Astrocyte (in vitro differentiated cells and primary cell): ENCODE measurements around the gene LFNG. TPM values are rescaled to one million over a fixed set of nuclear protein-coding genes. Genes with fewer than 3 reads are reported as not detected.

Experiments used
- DNase-seq: peaks from one replicate; pipeline ENCODE4 v3.0.0-alpha.2; 2010; ENCODE audit warnings: low read depth
- FAIRE-seq: peaks from 2 replicates; lab custom pipeline; 2011; peaks lifted over from hg19 to GRCh38; lab: Jason Lieb, UNC
- H2AFZ ChIP-seq: 2 replicates; pipeline ENCODE4 v1.6.0; 2012; ENCODE audit warnings: low read depth, low read length, inconsistent platforms
- H3K27ac ChIP-seq: 2 replicates; pipeline ENCODE4 v1.5.1; 2011; ENCODE audit warnings: low read depth, low read length, inconsistent platforms
- H3K27me3 ChIP-seq: 2 replicates; pipeline ENCODE4 v1.6.0; 2011; ENCODE audit warnings: low read length, inconsistent platforms; ENCODE audit not compliant: insufficient read depth
- H3K36me3 ChIP-seq: 2 replicates; pipeline ENCODE4 v1.5.1; 2011; ENCODE audit warnings: low read length, inconsistent platforms; ENCODE audit not compliant: insufficient read depth
- H3K4me1 ChIP-seq: 2 replicates; pipeline ENCODE4 v1.5.1; 2011; ENCODE audit warnings: low read length, inconsistent platforms; ENCODE audit not compliant: insufficient read depth
- H3K4me2 ChIP-seq: 2 replicates; pipeline ENCODE4 v1.6.0; 2012; ENCODE audit warnings: low read length, inconsistent platforms
- H3K4me3 ChIP-seq: 2 replicates; pipeline ENCODE4 v1.5.1; 2011; ENCODE audit warnings: low read depth, mild to moderate bottlenecking, low read length, inconsistent platforms; ENCODE audit not compliant: insufficient read depth
- H3K79me2 ChIP-seq: 2 replicates; pipeline ENCODE4 v1.6.0; 2012; ENCODE audit warnings: mild to moderate bottlenecking, low read length, inconsistent platforms; ENCODE audit not compliant: insufficient read depth
- H3K9ac ChIP-seq: 2 replicates; pipeline ENCODE4 v1.6.0; 2012; ENCODE audit warnings: mild to moderate bottlenecking, low read length, inconsistent platforms
- H3K9me3 ChIP-seq: 2 replicates; pipeline ENCODE4 v1.5.1; 2012; ENCODE audit warnings: low read depth, mild to moderate bottlenecking, low read length, inconsistent platforms; ENCODE audit not compliant: insufficient read depth
- H4K20me1 ChIP-seq: 2 replicates; pipeline ENCODE4 v1.6.0; 2012; ENCODE audit warnings: low read length, inconsistent platforms; ENCODE audit not compliant: insufficient read depth
- H3K27ac Mint-ChIP-seq: one replicate; pipeline ENCODE4 v1.8.0; 2021; ENCODE audit warnings: mild to moderate bottlenecking, mixed read lengths; ENCODE audit not compliant: unreplicated experiment
- H3K27me3 Mint-ChIP-seq: one replicate; pipeline ENCODE4 v1.8.0; 2021; ENCODE audit warnings: low read depth, mixed read lengths; ENCODE audit not compliant: unreplicated experiment
- H3K36me3 Mint-ChIP-seq: one replicate; pipeline ENCODE4 v1.8.0; 2021; ENCODE audit warnings: low read depth, mixed read lengths; ENCODE audit not compliant: unreplicated experiment
- H3K4me1 Mint-ChIP-seq: one replicate; pipeline ENCODE4 v1.8.0; 2021; ENCODE audit warnings: low read depth, mixed read lengths; ENCODE audit not compliant: unreplicated experiment
- H3K4me3 Mint-ChIP-seq: one replicate; pipeline ENCODE4 v1.8.0; 2021; ENCODE audit warnings: mild to moderate bottlenecking, moderate library complexity, mixed read lengths; ENCODE audit not compliant: unreplicated experiment
- H3K9me3 Mint-ChIP-seq: one replicate; pipeline ENCODE4 v1.8.0; 2021; ENCODE audit warnings: mild to moderate bottlenecking, mixed read lengths; ENCODE audit not compliant: unreplicated experiment
- CTCF ChIP-seq: IDR thresholded peaks from 2 replicates; pipeline ENCODE4 v1.5.1; 2011; ENCODE audit warnings: low read depth, mild to moderate bottlenecking, inconsistent platforms, low read length, moderate library complexity; ENCODE audit not compliant: insufficient read depth
- EZH2 ChIP-seq: IDR thresholded peaks from 2 replicates; pipeline ENCODE4 v1.6.1; 2012; ENCODE audit warnings: mild to moderate bottlenecking, low read length, inconsistent platforms; ENCODE audit not compliant: insufficient read depth
- total RNA-seq: library from RNA; stranded (reverse); gene quantifications from 2 replicates; pipeline ENCODE4 v1.2.1, GENCODE V29; 2021

The LFNG gene
- total RNA-seq, 1 donor from 2014 or later = 58.6 TPM

- TF ChIP-seq CTCF (no peak), EZH2 (no peak)
- no peak overlapping the region for H3K4me3 ChIP-seq
- H3K79me2 ChIP-seq = no peaks in the 10 kb centered on the region
- no peak overlapping the region for H3K9ac ChIP-seq
- H3K9me3 ChIP-seq = no peaks in the 10 kb centered on the region
- H3K27ac ChIP-seq = no peak overlapping the region
- no peaks in the 10 kb centered on the region for H4K20me1 ChIP-seq
- H3K4me1 ChIP-seq = peaks cover 9% of the 10 kb centered on the region
- H3K4me3 Mint-ChIP-seq = no peak overlapping the region
- DNase-seq (no peak), FAIRE-seq (no peak)
- peaks cover 22% of the 10 kb centered on the region for H3K27me3 Mint-ChIP-seq
- no peak overlapping the region for H2AFZ ChIP-seq
- no peak overlapping the region for H3K27ac Mint-ChIP-seq
- no peaks in the 10 kb centered on the region for H3K36me3 Mint-ChIP-seq
- H3K9me3 Mint-ChIP-seq = no peaks in the 10 kb centered on the region
- H3K4me2 ChIP-seq = peak overlapping the region; percentile 8
- no peaks in the 10 kb centered on the region for H3K27me3 ChIP-seq
- peaks cover 3% of the 10 kb centered on the region for H3K4me1 Mint-ChIP-seq
- no peaks in the 10 kb centered on the region for H3K36me3 ChIP-seq
Observed at GRCh38 chr7:2503056-2503941, 16.3 kb upstream of the LFNG start.

- Mint-ChIP-seq H3K9me3 (no peaks in the 10 kb centered on the region), H3K36me3 (no peaks in the 10 kb centered on the region), H3K4me3 (no peak overlapping the region), H3K4me1 (peaks cover 9% of the 10 kb centered on the region), H3K27me3 (peaks cover 22% of the 10 kb centered on the region), H3K27ac (no peak overlapping the region)
- H3K4me1 ChIP-seq = peaks cover 14% of the 10 kb centered on the region
- no peak for FAIRE-seq
- DNase-seq = no peak
- no peak overlapping the region for H3K4me2 ChIP-seq
- no peak overlapping the region for H2AFZ ChIP-seq
- no peak overlapping the region for H3K4me3 ChIP-seq
- no peak overlapping the region for H3K9ac ChIP-seq
- no peak overlapping the region for H3K27ac ChIP-seq
- no peaks in the 10 kb centered on the region for H3K79me2 ChIP-seq
- TF ChIP-seq CTCF (no peak), EZH2 (no peak)
- no peaks in the 10 kb centered on the region for H3K36me3 ChIP-seq
- H3K9me3 ChIP-seq = no peaks in the 10 kb centered on the region
- no peaks in the 10 kb centered on the region for H4K20me1 ChIP-seq
- no peaks in the 10 kb centered on the region for H3K27me3 ChIP-seq
Observed at GRCh38 chr7:2504128-2504888, 15.3 kb upstream of the LFNG start.
